Epidermal melanocyte (primary cell): ENCODE results near the gene ACACA.
"Not testable (repeated sequence)": the region's sequence is repeated elsewhere in the genome, so short reads cannot be mapped to it uniquely, and the experiment has no call there.

Source experiments
- DNase-seq: peaks from one replicate; pipeline ENCODE4 v3.0.0; 2011; ENCODE audit warnings: low spot score; ENCODE audit not compliant: insufficient read length

Gene ACACA

DNA sequence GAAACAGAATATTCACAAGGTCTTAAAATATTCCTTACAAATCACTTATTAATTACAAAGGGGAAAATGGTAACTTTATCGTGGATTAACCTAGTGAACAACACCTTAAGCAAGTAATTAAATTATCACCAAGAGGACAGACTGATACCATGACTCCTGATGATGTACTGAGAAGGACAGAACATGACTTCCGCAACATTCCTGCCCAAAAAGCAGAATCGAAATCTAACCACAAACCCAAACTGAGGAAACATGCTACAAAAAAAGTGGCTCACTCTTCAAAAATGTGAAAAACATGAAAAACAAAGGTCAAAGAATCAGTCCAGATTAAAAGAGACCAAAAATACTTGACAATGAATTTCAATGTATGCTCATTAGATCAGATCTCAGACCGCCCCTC, 306.4 kb downstream of the ACACA start:
- no peak for DNase-seq

DNA sequence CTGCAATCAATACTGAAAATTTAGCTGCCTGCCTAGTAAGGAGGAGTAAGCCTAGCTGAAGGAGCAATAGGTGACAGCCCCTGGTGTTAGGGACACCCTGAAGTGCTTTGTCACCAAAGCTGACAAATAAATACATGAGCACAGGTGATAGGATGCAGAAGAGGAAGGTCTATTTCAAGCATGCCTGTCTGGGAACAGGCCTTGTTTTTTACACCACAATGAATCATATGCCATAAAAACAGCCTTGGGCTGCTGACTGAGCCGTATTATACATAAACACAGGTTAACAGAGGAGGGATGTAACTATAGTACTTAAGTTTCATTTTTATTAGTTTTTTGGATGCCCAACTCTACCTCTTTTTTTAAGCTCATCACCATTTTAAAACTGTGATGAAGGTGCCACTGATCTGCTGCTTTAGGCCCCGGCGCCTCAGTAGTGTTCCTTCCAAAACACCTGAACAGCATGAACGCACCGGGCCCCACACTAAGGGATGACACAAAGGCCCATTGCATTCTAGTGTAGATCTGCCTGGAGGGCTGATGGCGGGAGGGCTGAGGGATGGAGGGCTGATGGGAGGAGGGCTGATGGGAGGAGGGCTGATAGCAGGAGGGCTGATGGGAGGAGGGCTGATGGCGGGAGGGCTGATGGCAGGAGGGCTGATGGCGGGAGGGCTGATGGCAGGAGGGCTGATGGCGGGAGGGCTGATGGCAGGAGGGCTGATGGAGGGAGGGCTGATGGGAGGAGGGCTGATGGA, 307.5 kb downstream of the ACACA start:
- DNase-seq = no peak

DNA sequence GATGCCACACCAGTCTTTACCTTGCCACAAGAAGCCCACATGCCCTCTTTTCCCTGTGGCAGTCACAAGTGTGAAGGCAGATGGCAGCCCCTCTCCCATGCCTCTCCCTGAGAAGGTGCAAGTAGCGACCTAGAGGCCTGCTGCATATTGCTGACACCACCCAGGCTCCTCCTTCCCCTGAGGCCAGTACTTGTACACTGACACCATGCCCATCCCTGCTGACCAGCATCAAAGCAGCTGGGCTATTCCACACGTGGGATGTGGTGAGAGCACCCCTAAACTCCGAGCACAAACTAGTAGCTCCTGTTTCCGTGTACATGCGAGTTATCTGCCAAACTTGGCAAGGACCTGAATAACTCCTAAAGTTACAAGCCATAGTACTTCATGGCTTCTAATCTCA, 308.5 kb downstream of the ACACA start:
- no peak for DNase-seq

DNA sequence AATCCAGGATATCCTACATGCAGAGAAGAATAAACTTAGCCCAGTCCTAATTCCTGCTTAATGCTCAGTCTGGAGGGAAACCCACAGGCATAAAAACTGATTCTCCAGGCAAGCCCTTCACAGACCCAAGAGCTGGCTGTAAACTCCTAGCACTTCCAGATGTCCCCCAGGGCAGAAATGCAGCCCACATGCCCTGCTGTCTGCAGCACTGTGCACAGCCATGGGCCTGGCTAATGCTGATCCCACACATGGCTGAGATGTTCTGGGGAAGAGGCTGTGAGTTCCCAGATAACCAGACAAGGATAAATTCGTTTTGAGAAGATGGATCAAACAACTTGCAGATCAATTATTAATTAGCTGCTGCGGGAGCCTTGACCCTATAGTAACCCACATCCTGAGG, 309.5 kb downstream of the ACACA start:
- DNase-seq = no peak

DNA sequence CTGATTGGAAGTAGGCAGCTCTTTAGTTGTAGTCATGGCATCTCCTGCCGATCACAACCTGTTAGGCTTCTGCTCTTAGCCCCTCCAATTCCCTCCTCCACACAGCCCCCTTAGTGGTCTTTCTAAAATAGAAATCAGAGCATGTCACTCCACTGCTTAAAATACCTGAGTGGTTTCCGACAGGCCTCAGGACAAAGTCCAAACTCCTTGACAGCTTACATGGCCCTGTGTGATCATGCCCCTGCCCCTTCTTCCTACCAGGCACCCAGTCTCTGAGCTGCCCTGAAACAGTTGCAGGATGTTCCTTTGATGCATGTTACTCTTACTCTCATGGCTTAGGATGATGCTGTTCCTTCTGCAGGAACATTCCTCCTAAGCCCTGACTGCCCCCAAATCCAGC, 310.6 kb downstream of the ACACA start:
- no peak for DNase-seq

DNA sequence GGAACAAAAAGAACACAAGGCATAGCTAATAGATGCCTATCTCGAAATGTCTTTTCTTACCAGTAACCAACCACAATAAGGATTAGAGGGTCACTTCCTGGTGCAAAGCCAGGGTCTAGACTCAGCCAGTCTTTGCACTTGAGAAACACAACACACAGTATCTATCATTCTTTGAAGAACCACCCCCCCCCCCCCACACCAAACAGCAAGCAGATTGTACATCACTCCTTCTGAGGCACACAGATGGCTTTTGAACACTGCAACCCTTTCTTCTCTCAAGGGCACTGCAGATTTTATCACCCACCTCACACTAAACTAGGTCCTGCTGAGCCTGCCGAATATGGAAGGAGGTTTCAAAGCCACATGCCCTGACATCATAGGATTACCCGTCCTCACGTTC, 312.2 kb downstream of the ACACA start:
- no peak for DNase-seq

DNA sequence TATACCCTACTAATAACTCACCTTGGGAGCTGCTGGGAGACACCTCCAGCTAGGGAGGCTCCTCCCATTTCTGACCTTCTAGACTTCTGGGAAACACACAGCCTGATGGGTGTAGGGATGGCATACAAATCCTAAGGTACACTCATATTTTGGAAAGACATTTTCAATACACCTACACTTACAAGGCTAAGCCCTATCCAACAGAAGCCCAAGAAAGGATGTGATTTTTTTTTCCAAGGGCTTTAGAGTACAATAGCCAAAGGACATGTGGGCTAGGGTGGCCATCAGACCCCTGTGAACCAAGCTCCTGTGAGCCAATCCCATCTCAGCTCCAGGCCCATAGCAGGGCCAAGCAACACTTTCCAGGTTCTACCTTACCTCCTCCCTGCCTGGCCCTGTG, 313.9 kb downstream of the ACACA start:
- no peak for DNase-seq

DNA sequence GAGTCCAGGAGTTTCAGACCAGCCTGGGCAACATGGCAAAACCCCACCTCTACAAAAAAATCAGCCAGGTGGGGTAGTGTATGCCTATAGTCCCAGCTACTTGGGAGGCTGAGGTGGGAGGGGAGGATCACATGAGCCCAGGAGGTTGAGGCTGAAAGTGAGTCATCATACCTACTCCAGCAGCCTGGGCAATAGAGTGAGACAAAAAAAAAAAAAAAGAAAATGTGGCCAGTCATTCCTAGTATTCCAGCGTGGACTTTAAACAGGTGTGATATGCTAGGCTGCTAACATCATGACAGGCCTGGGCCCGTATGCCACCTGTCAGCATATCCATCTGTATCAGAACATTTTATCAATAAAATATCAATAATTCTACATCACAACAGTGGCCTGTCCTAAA, 314.6 kb downstream of the ACACA start:
- no peak for DNase-seq

DNA sequence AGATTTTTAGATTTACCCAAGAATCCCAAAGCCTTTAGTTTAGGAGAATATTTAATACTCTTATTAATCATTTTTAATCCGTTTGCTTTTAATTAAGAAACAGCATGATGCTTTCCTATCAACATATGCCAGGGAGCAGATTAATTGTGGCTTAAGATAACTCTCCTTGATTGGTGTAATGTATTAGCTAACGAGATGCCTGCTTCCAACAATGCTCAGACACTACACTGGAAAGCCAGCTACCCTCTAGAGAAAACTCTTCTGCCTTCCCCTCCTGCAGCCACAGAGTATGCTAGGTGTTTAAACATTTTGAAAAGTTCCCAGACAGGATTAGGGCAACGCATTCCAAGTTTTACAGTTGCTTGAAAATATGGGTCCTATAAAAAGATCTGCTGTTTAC, 315.7 kb downstream of the ACACA start:
- DNase-seq = no peak

DNA sequence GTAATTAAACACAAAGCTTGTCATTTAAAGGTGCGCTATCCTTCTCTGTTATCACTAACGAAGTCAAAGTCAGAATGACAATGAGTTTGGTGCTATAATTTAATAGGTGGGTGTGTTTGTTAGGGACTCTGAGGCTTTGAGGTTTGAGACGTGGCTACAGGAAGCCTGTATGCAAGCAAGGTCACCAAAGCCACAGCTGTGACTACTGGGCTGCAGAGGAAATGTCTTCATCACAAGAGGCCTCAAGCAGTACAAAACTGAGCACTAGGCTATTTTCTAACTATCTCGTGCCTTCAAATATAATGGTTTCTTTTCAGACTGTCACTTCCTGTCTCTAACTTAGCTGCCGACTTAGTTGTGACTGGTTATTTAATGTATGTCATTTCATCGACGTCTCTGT, 316.7 kb downstream of the ACACA start:
- DNase-seq = peak; percentile 38

DNA sequence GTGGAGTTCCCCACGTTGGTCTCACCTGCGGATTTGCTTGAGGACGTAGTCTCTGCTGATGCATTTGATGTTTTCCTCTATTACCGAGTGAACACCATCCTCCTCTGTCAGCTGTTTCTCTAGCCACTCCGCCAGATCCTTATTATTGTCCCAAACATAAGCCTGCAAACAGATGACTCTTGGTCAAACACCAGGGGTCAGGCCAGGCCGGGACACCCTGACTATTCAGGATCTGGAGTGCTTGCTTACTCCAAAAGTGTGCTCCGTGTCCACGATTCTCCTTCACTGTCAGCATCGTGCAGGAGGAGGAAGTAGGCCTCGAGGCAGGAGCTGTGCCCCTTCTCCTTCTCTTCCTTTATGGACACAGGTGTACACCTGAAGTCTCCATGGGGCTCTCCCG, 317.7 kb downstream of the ACACA start:
- DNase-seq = no peak

DNA sequence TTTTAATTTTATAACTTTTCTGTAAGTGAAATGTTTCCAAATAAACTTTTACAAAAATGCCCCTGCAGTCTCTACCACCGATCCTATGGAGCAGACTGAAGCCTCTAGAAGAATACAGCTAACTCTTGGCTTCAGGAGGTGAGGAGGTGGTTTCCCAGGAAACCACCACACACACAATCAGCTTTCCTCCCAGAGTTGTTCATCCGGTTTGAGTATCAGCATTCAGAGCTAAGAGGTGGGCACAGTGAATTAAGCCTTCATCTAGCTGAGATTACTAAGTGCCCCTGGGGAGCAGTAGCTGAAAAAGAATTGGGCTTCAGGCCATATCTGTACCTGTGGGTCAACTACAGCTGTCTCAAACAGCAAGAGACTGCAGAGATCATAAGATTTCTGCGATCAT, 318.2 kb downstream of the ACACA start:
- no peak for DNase-seq

DNA sequence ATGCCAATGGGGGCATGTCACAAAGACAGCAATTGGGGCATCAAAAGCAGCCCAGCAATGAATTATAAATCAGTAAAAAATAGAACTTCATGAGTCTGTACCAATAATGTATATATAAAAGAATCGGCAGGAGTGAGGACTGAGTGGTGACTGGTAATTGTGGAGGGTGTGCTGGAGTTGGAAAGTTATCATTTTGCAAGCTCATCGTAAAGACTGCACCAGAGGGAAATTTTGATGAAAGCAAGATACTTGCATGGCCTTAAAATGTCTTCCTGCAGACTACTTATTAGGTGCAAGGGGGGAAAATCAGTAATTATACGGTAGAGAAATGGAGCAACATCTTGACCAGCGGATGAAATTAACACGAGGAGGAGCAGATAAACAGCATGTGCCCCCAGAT, 319.0 kb downstream of the ACACA start:
- no peak for DNase-seq

DNA sequence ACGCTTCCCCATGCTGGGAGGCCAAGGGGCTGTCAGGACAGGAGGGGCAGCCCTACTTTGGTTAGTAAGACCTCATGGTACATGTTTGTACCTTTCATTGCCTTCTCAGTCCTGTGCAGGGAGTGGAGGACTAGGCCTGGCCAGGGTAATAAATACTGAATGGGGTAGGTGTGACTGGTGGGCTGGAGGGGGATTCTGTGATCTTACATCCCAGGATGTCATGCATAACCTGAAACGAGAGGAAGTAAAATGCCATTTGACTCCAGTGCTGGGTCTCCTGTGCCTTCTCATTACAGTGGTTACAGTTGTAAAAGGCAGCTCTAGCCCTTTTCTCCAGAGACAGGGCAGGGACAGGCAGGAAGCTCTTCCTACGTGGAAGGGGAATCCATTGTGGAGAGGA, 319.7 kb downstream of the ACACA start:
- no peak for DNase-seq

DNA sequence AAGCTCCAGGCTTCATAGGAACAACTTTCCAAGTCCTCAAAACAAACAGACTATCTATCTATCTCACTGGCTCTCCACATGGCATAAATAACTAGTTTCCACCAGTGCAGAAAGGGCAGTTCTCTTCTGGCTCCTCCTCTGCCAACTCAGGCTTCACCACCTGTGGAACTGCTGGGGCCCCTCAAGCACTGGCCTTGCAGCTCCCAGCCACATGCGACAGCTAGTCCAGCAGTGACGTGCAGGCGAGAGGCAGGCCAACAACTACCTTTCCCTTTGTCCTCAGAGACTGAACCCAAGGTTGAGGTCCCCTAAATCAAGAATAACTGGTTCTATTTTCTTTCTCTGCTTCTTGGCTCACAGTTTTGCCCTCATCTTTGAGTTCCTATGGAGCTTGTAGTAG, 320.3 kb downstream of the ACACA start:
- DNase-seq = no peak

DNA sequence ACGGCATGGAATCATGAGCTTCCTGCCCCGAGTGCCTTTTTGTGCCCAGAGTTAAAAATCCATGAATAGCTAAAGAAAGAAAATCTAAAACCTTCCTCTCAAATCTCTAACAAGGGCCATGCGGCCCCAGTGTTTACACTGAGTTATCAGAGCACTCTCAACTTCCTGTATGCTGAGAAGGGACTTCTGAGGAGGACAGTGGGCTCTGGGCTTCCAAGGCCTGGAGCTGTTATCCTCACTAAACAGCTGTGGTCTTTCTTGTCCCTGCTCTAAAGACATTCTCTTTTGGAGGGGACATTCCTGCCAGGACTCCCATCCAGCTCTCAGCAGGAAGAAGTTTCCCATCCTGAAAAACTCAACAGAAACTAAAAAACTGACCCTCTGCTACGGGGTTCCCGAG, 322.3 kb downstream of the ACACA start:
- DNase-seq = no peak

DNA sequence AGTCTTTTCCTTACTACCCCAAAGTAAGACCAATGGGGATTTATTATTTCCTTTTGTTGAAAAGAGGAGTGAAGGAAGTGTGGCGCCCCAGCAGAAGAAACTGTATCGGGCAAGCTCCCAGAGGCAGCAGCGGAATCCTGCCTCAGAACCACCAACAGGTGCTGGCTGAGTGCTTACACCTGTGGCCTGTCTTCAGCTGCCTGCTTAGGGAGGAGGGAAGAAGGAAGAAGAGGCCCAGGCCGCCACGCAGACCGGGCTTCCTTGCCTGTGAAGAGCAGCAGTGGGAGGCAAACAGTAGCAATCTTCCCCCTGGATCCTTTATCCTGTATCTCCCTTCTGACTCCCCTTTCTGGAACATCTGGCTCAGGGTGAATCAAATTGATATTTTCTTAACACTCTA, 323.2 kb downstream of the ACACA start:
- DNase-seq = no peak

DNA sequence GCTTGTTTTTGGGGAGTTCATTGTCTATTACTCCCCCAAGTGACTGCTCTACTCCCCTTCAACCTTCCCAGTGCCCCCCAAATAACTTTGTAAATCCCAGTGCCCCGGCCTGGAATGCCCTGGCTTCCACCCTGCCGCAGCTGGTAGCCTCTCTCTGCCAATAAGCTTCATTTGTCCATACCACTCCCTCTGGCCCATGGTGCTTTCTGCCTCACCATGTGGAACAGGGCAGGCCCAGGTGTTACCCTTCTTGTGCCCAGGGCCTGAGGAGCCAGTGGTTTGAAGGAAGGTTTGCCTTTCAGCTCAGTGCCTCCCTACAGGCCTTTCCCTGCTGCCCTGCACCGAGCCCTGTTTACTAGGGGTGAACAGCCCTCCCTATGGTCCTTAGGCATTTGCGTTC, 323.7 kb downstream of the ACACA start:
- DNase-seq = no peak

DNA sequence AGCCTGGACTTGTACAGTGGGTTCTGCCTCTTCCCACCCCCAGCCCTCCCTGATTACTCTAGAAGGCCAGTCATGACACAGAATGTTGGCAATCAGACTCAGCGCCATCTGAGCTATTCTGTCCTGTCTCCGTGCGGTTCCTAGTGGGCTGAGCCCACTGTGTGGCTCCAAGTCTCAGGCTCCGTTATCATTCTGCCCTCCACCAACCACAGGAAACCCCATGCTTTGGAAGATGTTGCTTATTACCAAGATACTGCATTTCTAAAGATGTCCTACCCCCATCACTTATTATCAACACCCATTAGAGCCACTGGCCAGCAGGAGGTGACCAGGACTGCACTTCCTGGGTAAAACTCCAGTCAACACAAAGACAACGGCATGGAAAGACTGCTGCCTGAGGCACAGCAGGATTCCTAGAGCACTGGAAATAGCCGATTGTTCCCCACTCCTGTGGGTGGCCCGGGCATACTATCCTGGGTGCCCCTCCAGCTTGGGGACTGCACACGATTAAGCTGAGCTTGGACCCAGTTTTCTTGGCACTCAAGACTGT, 324.2 kb downstream of the ACACA start:
- DNase-seq = no peak

DNA sequence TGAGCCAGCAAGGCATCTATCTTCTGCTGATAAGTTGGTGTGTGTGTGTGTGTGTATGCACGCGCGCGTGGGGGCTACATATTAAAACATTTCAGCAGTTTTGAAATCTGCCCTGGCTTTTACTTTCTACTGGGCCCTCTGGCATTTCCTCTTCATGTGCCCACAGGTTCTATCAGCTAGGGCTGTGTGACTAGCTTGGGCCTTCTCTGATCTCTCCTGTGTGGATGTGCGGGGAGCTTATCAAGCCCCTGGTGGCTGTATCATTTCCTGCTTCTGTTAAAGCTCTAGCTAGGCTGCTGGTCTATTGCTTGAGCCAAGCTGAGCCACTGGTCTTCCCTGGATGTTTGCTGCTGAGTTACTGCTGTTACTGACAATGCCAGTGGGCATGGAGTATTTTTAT, 325.3 kb downstream of the ACACA start:
- DNase-seq = no peak

DNA sequence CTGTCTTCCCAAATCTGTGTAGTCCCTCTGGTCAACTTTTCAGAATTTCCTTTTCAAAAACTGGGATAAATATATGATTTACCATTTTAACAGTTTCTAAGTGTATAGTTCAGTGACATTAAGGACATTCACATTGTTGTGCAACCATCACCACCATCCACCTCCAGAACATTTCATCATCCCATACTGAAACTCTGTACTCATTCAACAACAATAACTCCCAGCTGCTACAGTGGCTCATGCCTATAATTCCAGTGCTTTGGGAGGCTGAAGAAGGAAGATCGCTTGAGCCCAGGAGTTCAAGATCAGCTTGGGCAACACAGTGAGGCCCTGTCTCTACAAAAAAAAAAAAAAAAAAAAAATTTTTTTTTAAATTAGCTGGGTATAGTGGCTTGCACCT, 326.9 kb downstream of the ACACA start:
- no peak for DNase-seq

DNA sequence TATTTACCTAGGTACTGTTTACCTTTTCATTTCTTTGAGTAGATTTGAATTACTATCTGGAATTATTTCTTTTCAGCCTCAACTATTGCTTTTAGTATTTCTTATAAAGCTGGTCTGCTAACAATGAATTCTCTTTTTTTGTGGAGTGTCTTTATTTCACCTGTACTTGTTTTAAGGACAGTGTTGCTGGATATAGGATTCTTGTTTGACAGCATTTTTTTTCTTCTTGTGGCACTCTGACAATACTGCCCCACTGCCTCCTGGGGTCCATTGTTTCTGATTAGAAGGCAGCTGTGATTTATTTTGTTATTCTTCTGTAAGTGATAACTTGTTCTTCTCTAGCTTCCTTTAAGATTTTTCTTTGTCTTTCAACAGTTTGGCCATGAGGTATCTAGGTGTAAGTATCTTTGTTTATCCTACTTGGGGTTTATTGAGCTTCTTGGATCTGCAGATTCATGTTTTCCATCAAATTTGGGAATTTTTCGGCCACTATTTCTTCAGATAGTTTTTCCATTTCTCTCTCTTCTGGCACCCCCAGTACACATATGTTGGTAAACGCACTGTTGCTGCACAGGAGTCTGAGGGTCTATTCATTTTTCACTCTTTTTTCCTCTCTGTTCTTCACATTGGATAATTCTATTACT, 327.4 kb downstream of the ACACA start:
- no peak for DNase-seq

DNA sequence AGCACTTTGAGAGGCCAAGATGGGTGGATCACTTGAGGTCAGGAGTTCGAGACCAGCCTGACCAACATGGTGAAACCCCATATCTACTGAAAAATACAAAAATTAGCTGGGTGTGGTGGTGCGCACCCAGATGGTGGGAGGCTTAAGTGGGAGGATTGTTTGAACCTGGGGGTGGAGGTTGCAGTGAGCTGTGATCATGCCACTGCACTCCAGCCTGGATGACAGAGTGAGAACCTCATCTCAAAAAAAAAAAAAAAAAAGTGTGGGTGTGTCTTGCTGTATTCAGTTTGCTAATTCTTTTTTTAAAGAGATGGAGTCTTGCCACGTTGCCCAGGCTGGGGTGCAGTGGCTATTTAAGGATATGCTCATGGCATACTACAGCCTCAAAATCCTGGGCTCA, 333.2 kb downstream of the ACACA start:
- DNase-seq = not testable (repeated sequence)
